Measurements from ENCODE around the gene GAREM2.

- TF ChIP-seq CTCF (IDR thresholded peaks at IDR 0.05; ENCODE audit: insufficient read depth, low read length), result no peak
- TF ChIP-seq POLR2AphosphoS5 (IDR thresholded peaks at IDR 0.05; ENCODE audit: low read depth), result no peak
- TF ChIP-seq GABPA (IDR thresholded peaks at IDR 0.05; ENCODE audit: low read depth), result no peak
- no peak for TF ChIP-seq REST (IDR thresholded peaks at IDR 0.05; ENCODE audit: insufficient replicate concordance, low read depth)
These were observed at the start of gene GAREM2 for GRCh38 chr2:26172871-26173775.
